GM20431 (cell line): ENCODE measurements around the gene MRTFB.

Source experiments
- in situ Hi-C: fragments of 300-500 bp; cut with MseI, MboI; formaldehyde crosslinking; loops from one replicate; pipeline ENCODE4 v1.15.0; 2020; ENCODE audit warnings: low sequenced_read_pairs; ENCODE audit not compliant: unreplicated experiment

Gene MRTFB

DNA sequence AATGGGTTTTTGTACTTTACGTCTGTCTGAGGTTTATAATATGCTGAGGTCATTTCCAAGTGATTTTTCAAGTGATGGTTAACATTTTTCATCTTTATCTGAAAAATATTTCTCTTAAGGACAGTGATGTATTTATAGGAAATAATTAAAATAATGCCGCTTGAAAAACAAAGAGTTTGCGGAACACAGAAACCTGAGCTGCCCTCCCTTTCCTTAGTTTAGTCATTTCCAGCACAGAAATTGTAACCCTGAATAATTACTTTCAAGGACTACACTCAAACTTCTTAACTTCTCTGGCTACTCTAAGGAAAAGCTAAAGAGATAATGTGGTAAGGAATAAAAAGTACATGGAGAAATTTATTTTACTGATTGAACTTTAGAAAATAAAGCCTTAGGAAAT is 54.6 kb downstream of the MRTFB start:
- in situ Hi-C loops = no loop called here

GRCh38 chr16:14128097-14128496 is 57.0 kb downstream of the MRTFB start:
- in situ Hi-C loops = no loop called here

DNA sequence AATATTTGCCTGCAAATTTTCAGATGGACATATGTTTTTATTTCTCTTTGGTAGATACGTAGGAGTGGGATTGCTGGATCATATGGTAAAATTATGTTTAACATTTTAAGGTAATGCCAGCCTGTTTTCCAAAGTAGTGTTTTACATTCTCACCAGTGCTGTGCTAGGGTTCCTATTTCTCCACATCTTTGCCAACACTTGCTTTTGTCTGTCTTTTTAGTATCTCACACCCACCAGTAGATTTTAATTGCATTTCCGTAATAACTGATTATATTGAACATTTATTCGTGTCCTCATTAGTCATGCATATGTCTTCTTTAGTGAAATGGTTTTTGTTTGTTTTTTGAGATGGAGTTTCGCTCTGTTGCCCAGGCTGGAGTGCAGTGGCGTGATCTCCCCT is 58.4 kb downstream of the MRTFB start:
- in situ Hi-C loops = no loop called here

DNA sequence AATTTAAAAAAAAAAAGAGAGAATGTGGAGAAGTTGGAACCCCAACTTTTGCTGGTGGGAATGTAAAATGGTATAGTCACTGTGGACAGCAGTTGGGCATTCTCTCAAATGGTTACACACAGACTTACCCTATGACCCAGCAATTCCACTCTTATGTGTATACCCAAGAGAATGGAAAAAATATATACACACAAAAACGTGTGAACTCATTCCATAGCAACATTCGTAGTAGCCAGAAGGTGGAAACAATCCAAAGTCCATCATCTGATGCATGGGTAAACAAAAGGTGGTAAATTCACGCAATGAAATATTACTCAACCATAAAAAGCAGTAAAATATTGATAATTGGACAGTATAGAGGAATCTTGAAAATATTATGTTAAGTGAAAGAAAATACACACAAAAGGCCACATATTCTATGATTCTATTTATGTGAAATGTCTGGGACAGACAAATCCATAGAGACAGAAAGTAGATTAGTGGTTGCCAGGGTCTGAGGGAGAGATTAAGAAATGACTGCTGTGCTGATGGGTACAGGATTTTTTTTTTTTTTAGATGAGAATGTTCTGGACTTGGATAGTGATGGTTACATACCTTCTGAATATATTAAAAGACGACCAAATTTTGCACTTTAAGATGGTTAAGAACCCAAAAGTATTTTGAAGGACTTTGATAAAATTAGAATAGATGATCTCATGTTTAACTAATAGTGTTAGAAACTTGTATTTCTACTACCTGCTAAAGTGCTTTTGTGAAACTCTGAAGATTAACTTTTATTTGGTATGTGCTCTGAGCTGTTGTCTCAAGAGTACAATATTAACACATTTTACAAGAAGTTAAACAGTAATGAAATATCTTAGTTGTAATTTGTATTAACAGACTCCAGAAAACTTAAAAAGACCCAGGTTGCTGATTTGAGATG is 60.9 kb downstream of the MRTFB start:
- in situ Hi-C loops = no loop called here

DNA sequence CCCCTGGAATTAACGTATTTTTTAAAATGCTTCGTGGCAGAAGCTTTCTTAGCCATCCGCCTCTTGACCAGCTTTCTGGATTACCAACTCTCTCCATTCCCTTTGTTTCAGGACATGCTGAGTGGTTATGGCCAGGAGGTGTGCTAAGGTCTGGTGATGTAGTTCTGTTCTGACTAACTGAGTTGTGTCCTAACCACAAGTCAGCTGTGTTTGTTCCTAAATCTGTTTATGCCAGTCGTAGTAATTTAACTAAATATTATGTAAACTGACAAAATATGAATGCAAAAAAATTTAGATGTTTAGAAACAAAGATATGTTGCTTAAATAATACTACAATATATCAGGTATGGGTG is 61.6 kb downstream of the MRTFB start:
- in situ Hi-C loops = no loop called here

DNA sequence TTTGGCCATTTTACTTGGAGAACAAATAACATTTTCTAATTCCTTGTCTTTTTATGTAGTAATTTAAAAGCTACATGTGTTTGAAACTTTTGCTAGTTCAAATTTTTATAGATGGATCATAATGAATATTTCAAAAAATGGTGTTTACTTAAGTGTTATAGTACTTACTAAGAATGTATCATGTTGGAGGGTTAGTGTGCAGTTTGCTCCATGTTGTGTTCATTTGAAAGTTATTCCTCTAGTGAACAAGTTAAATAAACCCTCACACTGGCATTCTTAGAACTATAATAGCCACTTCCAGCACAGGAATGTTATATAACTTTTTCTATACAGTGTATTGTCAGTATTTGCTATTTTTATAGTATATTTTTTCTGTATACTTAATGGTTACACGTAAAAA is 62.8 kb downstream of the MRTFB start:
- in situ Hi-C loops = no loop called here

- in situ Hi-C loops = no loop called here
Observed at GRCh38 chr16:14135704-14136103, 64.6 kb downstream of the MRTFB start.

- in situ Hi-C loops = no loop called here
Observed at GRCh38 chr16:14139872-14140271, 68.8 kb downstream of the MRTFB start.

- in situ Hi-C loops = no loop called here
Observed at GRCh38 chr16:14140923-14141322, 69.8 kb downstream of the MRTFB start.

GRCh38 chr16:14146445-14146844 is 75.3 kb downstream of the MRTFB start:
- in situ Hi-C loops = no loop called here

DNA sequence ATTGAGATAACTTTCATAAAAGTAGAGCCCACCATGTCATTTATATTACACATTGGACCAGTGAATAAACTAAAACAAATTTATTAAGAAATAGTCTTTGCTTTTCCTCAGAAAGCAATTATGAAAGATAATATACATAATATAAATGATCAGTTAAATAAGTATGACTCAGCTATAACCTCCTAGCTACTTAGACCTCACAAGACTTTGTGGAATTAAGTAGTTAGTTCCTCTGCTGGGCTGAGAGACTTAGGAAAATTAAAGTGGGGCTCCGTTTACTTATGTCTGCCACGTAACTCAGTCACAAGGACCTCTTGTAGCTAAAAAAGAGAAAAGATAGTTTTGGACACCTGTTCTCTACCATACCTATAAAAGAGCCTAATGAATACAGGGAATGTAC is 76.9 kb downstream of the MRTFB start:
- in situ Hi-C loops = no loop called here

DNA sequence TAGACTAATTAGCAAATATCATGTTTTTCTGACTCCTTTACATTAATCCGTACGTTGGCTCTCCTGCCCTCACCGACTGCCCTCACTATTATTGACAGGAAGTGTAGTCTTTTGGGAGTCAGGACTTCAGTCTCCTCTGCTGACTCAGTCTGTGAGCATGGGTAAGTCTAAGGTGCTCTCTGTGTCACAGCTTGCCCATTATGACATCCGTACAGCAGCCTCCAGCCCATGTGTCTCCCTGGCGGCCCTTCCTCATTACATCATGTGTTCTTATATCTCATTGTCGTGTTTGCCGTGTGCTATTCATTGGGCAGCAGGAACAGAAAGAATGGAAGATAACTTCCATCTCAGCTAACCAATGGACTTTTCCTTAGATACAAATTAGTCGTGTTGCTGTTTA is 77.5 kb downstream of the MRTFB start:
- in situ Hi-C loops = no loop called here

DNA sequence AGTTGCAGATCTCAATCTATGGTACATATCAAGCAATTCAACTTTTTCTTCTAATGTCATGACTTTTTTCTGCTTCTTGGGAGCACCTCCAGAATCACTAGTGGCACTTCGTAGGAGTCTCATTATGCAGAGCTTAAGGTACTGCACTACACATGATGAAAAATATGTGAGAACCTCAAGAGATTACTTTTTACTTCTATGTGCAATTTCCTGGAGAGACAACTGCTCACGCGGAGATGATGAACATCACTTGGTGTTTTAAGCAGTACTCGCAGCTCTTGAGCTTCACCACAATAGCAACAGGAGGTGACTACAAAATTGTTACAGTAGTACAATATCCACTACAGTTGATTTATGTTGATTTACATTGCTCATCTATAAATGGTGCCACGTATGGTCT is 79.7 kb downstream of the MRTFB start:
- in situ Hi-C loops = no loop called here

DNA sequence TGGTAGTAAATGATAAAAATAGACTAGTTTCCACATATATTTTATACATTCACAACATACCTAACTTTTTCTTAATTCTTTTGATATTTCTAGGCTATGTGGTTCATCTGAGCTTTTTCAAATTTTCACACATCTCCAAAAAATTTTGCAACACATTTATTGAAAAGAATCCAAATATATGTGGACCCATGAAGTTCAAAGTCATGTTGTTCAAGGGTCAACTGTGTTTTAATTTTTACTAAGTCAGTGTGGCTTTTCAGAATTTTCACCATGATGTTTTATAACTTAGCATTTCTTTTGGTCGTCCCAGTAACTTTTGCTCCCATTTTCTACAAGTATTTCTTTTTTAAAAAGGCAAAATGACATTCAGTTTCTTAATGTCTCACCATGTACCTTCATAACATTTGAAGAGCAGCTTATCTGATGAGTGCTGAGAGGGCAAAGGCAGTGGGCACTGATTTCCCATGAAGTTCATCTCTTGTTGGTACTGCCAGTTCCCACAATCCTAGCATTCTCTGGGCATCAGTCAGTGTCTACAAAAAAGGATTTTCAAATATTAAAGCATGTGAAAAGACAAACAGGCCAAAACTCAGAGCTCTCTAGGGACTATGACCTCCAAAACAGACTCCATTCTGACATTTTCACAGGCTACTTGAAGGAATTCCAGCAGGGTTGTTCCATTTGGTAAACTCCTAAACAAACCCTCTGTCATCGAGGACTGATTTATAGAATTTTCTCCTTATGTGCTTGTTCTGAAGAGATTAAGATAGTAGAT is 80.3 kb downstream of the MRTFB start:
- in situ Hi-C loops = no loop called here

DNA sequence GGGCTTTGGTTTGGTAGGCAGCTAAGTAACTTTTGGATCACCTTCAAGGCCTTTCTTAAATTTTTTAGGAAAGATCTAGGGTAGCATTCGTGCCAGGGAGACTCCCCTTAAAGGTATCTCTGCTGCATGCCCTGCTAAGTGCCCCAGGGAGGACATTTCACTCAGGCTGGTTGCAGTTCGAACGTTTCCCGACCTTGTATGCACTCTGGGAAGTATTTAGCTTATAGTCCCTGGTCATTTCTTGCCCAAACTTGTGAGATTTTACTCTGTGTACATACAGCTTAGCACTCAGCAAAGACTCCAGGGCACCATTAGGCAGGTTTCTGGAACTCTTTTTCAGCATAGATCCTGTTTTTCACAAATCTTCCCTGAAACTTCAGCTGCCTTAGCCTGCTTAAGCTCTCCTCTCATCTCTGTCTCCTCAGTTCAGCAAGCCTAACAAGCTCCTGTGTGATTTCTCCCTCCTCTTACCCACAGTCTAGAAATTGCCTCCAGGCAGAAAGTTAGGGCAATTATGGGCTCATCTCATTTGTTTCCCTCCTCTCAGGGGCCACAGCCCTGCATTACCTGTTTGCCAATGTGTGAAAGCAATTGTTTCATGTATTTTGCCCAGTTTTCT is 84.6 kb downstream of the MRTFB start:
- in situ Hi-C loops = no loop called here

- in situ Hi-C loops = no loop called here
Observed at GRCh38 chr16:14164916-14165662, 94.0 kb downstream of the MRTFB start.

DNA sequence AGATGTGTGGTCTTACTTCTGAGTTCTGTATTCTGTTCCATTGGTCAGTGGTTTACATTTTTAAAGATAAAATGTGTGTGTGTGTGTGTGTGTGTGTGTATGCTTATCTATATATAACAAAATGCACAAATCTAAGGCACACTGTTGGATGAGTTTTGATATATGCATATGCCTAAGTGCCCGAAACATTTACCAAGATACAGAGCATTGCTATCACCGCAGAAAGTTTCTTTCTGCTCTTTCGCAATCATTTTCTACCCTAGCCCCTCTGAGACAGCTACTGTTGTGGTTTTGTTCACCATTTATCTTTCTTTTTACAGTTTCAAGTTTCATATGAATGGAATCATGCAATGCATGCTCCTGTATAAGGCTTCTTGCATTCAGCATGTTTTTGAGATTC is 97.0 kb downstream of the MRTFB start:
- in situ Hi-C loops = no loop called here

DNA sequence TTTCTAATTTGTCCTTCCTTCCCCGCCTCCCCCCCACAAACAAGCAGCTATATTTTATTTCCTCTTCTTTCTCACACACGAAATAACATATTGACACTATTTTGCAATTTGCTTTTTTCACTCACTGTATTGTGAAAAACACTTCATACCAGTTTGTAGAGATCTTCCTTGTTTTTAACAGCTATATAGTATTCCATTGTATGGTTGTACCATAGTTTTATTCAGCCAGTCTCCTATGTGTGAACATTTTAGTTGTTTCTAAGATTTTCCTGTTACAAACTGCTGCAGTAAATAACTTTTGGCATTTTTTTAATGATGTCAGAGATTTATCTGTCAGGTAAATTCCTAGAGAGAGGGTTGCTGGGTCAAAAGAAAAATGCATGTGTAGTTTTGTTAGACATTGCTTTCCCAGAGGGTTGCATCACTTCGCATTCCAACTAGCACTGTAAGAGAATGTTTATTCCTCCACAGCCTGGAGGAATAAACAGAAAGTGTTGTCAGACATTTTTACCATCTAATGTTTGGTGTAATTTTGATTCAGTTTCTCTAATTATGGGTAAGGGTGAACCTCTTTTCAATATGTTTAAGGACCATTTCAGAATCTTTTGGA is 101.2 kb downstream of the MRTFB start:
- in situ Hi-C loops = no loop called here

- in situ Hi-C loops = no loop called here
Observed at GRCh38 chr16:14175086-14175485, 104.0 kb downstream of the MRTFB start.

- in situ Hi-C loops = no loop called here
Observed at GRCh38 chr16:14177704-14178103, 106.6 kb downstream of the MRTFB start.
